GM12878 (cell line): ENCODE data around the gene COL4A2. TPM values are rescaled to one million over a fixed set of nuclear protein-coding genes. Genes with fewer than 3 reads are reported as not detected.

Experiments used
- ATAC-seq: fragments of 200-7000 bp; cut with Tn5 transposase; 3 replicates; pipeline ENCODE4 v1.9.1; 2020; ENCODE audit warnings: mild to moderate bottlenecking, moderate library complexity
- BruUV-seq: library from RNA; stranded (reverse); fragments of 400-500 nt; replicated peaks from 2 replicates; lab custom pipeline; 2021; lab: Mats Ljungman, UMichigan
- CTCF ChIA-PET: fragments of 300-600 bp; sonication (Branson Sonifier 250); formaldehyde crosslinking; extraction: SDS; loops from one replicate; lab custom pipeline; 2021; ENCODE audit warnings: inconsistent platforms; lab: Yijun Ruan, JAX
- POLR2A ChIA-PET: fragments of 350-600 bp; formaldehyde crosslinking; extraction: SDS; loops from one replicate; lab custom pipeline; 2021; ENCODE audit warnings: inconsistent platforms; lab: Charles Lee
- RAD21 ChIA-PET: fragments of 300-600 bp; sonication (Branson Sonifier 250); formaldehyde crosslinking; loops from one replicate; lab custom pipeline; 2023; ENCODE audit warnings: antibody characterized with exemption; ENCODE audit not compliant: unreplicated experiment; lab: Charles Lee
- SMC1A ChIA-PET: fragments of 300-600 bp; sonication (Branson Sonifier 250); formaldehyde crosslinking; loops from one replicate; lab custom pipeline; 2023; ENCODE audit not compliant: unreplicated experiment, uncharacterized antibody; lab: Charles Lee
- DNase-seq: peaks from one replicate; pipeline ENCODE4 v3.0.0-alpha.2; 2011; ENCODE audit warnings: low read depth, low spot score
- FAIRE-seq: peaks from 3 replicates; lab custom pipeline; 2011; peaks lifted over from hg19 to GRCh38; lab: Jason Lieb, UNC
- H2AFZ ChIP-seq: 2 replicates; pipeline ENCODE4 v1.6.0; 2011; ENCODE audit warnings: low read depth, low read length, control low read depth; ENCODE audit not compliant: control insufficient read depth
- H3K27ac ChIP-seq: 2 replicates; pipeline ENCODE4 v1.5.1; 2011; ENCODE audit warnings: control low read depth; ENCODE audit not compliant: control insufficient read depth, insufficient read depth
- H3K27me3 ChIP-seq, 2 experiments: replicated peaks in 1 of 2; 2 replicates each; pipeline versions ENCODE4 v1.6.0 to v1.6.1; 2011; ENCODE audit warnings: low read length in 1 of 2; ENCODE audit not compliant: control insufficient read depth in 2 of 2, insufficient read depth in 2 of 2
- H3K36me3 ChIP-seq, 2 experiments: 2 replicates each; pipeline ENCODE4 v1.5.1; 2011; ENCODE audit warnings: low read length in 1 of 2; ENCODE audit not compliant: control insufficient read depth in 2 of 2, insufficient read depth in 2 of 2
- H3K4me1 ChIP-seq: 2 replicates; pipeline ENCODE4 v1.6.1; 2011; ENCODE audit warnings: mild to moderate bottlenecking, low read length, moderate library complexity, mixed read lengths; ENCODE audit not compliant: control insufficient read depth, insufficient read depth
- H3K4me2 ChIP-seq: 2 replicates; pipeline ENCODE4 v1.6.0; 2011; ENCODE audit warnings: control low read depth; ENCODE audit not compliant: control insufficient read depth, insufficient read depth
- H3K4me3 ChIP-seq: fragments of 200-600 bp; sonication (generic); 2 replicates; pipeline ENCODE4 v1.5.1; 2016
- H3K79me2 ChIP-seq: 2 replicates; pipeline ENCODE4 v1.6.0; 2011; ENCODE audit warnings: low read length; ENCODE audit not compliant: control insufficient read depth, insufficient read depth
- H3K9ac ChIP-seq: 2 replicates; pipeline ENCODE4 v1.8.0; 2011; ENCODE audit warnings: low read length, control low read depth, mixed read lengths; ENCODE audit not compliant: control insufficient read depth, insufficient read depth
- H3K9me3 ChIP-seq: replicated peaks from 3 replicates; pipeline ENCODE4 v1.5.1; 2011; ENCODE audit warnings: mild to moderate bottlenecking, low read length; ENCODE audit not compliant: control insufficient read depth, insufficient read depth
- H4K20me1 ChIP-seq: 2 replicates; pipeline ENCODE4 v1.6.0; 2011; ENCODE audit not compliant: control insufficient read depth, insufficient read depth
- CBX3 ChIP-seq: fragments of 200-600 bp; sonication (generic); IDR thresholded peaks from 2 replicates; pipeline ENCODE4 v1.6.1; 2016; ENCODE audit warnings: low read depth, borderline replicate concordance
- EZH2 ChIP-seq: IDR thresholded peaks from 2 replicates; pipeline ENCODE4 v1.6.1; 2012; ENCODE audit warnings: low read depth, mild to moderate bottlenecking, control low read depth, inconsistent platforms, low read length, borderline replicate concordance; ENCODE audit not compliant: control insufficient read depth
- TCF3 ChIP-seq: IDR thresholded peaks from 2 replicates; pipeline ENCODE4 v1.6.1; 2012; ENCODE audit warnings: low read depth, mild to moderate bottlenecking, low read length, borderline replicate concordance; ENCODE audit not compliant: insufficient read depth
- WGBS: methylation state at CpG from one replicate; pipeline ENCODE4 v1.1.6; 2016; ENCODE audit warnings: low lambda C conversion rate; ENCODE audit not compliant: insufficient replicate concordance, insufficient coverage; ENCODE audit errors: missing lambda C conversion rate; 5-methylcytosine and 5-hydroxymethylcytosine counted together
- in situ Hi-C: fragments of 300-500 bp; cut with MboI; formaldehyde crosslinking; loops from 9 replicates; pipeline ENCODE4 v1.14.3; 2018; ENCODE audit warnings: mixed read lengths
- intact Hi-C: fragments of 100-400 bp; cut with micrococcal nuclease; formaldehyde crosslinking; loops from one replicate; pipeline ENCODE4 v1.14.2; 2022; ENCODE audit not compliant: unreplicated experiment
- polyA plus RNA-seq, 11 experiments: library from polyadenylated mRNA; depleted of rRNA in 4 of 11; unstranded in 6 of 11; stranded (reverse) in 5 of 11; fragments of >200 nt; fragmentation: Nextera tagmentation in 4 of 11; fragmentation: Illumina TruSeq in 1 of 11; extraction: Ambion mirVana in 4 of 11; extraction: Trizol in 1 of 11; gene quantifications; 1 replicate in 1 of 11; 2 replicates in 10 of 11; pipeline versions ENCODE4 v1.2.1 to v1.2.3, GENCODE V29; 2011 to 2016; ENCODE audit warnings: inconsistent platforms in 2 of 11, missing spikeins in 2 of 11, low read depth in 1 of 11
- total RNA-seq, 4 experiments: library from RNA; depleted of rRNA in 3 of 4; stranded (reverse); fragments of >200 nt in 3 of 4; fragmentation: Illumina TruSeq in 1 of 4; extraction: Trizol in 1 of 4; gene quantifications; 2 replicates each; pipeline versions ENCODE4 v1.2.1 to v1.2.3, GENCODE V29; 2013 to 2021
- TF ChIP-seq, protein P1 (sequence below): fragments of 450-650 bp; IDR thresholded peaks from 2 replicates; pipeline ENCODE4 v1.6.1; 2017; ENCODE audit warnings: low read depth, mild to moderate bottlenecking, moderate library complexity

The COL4A2 gene
- total and polyA plus RNA-seq, 10 of the 15 experiments (the other 5 are each of a cell fraction or from before 2014, with no cell fraction given): 0.16 to 1.6 (median 0.62) TPM; not detected in 3

DNA sequence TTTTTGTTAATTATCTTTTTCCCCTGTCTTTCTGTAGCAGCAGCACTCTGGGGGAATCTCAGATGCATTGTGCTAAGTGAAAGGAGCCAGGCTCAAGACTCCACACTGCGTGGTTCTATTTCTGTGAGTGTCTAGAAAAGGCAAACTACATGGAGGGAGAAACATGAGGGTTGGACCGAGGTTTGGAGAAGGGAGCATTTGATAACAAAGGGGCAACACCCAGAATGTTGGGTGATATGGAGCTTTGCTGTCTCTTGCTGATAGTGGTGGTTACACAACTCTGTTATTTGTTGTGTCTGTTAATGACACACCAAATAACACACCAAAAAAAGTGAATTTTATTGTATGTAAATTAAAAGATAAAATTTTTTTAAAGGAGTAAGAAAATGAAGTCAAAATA, 107.8 kb downstream of the COL4A2 start:
- RAD21 ChIA-PET: no interaction called here
- no peak for ATAC-seq
- Histone ChIP-seq H3K4me3 (no peak overlapping the region), H3K9me3 (no peaks in the 10 kb centered on the region), H3K4me1 (peaks cover 4% of the 10 kb centered on the region), H4K20me1 (no peaks in the 10 kb centered on the region), H3K27ac (no peak overlapping the region), H3K27me3 (no peaks in the 10 kb centered on the region), H3K9ac (no peak overlapping the region)
- CTCF ChIA-PET: interaction anchor here (3.1 kb wide), 1 partner anchor 30 kb away, joined by 15 read pairs; no protein-coding TSS in a partner anchor
- BruUV-seq: no TSS peak
- no peak for FAIRE-seq
- DNase-seq: no peak
- in situ Hi-C loops: loop anchor here (5.0 to 25.0 kb wide), 2 partner anchors 193 to 1453 kb away; no protein-coding TSS in a partner anchor
- intact Hi-C loops: loop anchor here (5.0 kb wide), 1 partner anchor 43 kb away; no protein-coding TSS in a partner anchor
- TF ChIP-seq CBX3 (no peak), TCF3 (no peak), EZH2 (no peak)
- TF ChIP-seq, protein P1, sequence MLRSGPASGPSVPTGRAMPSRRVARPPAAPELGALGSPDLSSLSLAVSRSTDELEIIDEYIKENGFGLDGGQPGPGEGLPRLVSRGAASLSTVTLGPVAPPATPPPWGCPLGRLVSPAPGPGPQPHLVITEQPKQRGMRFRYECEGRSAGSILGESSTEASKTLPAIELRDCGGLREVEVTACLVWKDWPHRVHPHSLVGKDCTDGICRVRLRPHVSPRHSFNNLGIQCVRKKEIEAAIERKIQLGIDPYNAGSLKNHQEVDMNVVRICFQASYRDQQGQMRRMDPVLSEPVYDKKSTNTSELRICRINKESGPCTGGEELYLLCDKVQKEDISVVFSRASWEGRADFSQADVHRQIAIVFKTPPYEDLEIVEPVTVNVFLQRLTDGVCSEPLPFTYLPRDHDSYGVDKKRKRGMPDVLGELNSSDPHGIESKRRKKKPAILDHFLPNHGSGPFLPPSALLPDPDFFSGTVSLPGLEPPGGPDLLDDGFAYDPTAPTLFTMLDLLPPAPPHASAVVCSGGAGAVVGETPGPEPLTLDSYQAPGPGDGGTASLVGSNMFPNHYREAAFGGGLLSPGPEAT: no peak
- TF ChIP-seq, all 136 proteins: peak for 0
- Histone ChIP-seq H3K79me2 (no peaks in the 10 kb centered on the region), H2AFZ (no peak overlapping the region), H3K4me2 (no peak overlapping the region), H3K36me3 (no peaks in the 10 kb centered on the region)
- WGBS: 0% methylated on average over 2 of the region's 2 CpGs
- ChIA-PET POLR2A (no interaction called here), SMC1A (interaction anchor here (0.6 kb wide), 1 partner anchor 194 kb away, joined by 3 read pairs; no protein-coding TSS in a partner anchor)
